H9 (cell line): ENCODE results near the gene BEST1. TPM values are rescaled to one million over a fixed set of nuclear protein-coding genes. Genes with fewer than 3 reads are reported as not detected.

Experiments
- DNase-seq: peaks from one replicate; pipeline ENCODE4 v3.0.0-alpha.2; 2017
- H2AFZ ChIP-seq: one replicate; pipeline ENCODE4 v1.6.1; 2013; ENCODE audit warnings: mild to moderate bottlenecking, low read length, control low read depth, moderate library complexity
- H2AK5ac ChIP-seq: 2 replicates; pipeline ENCODE4 v1.6.1; 2013; ENCODE audit warnings: low read length, control low read depth, mixed read lengths; ENCODE audit not compliant: insufficient read length
- H2BK120ac ChIP-seq: one replicate; pipeline ENCODE4 v1.6.1; 2013; ENCODE audit warnings: low read depth, mild to moderate bottlenecking, low read length, control low read depth, inconsistent platforms; ENCODE audit not compliant: poor library complexity, severe bottlenecking
- H2BK12ac ChIP-seq: 2 replicates; pipeline ENCODE4 v1.6.1; 2013; ENCODE audit warnings: low read length, control low read depth, mixed read lengths, low read depth; ENCODE audit not compliant: insufficient read length
- H2BK15ac ChIP-seq: 2 replicates; pipeline ENCODE4 v1.6.1; 2013; ENCODE audit warnings: low read depth, low read length, control low read depth
- H2BK20ac ChIP-seq: one replicate; pipeline ENCODE4 v1.6.1; 2013; ENCODE audit warnings: low read depth, mild to moderate bottlenecking, low read length, control low read depth, inconsistent platforms; ENCODE audit not compliant: poor library complexity, severe bottlenecking
- H2BK5ac ChIP-seq: 2 replicates; pipeline ENCODE4 v1.6.1; 2013; ENCODE audit warnings: low read length, control low read depth, mixed read lengths; ENCODE audit not compliant: insufficient read length
- H3K14ac ChIP-seq: 2 replicates; pipeline ENCODE4 v1.6.1; 2013; ENCODE audit warnings: low read length, control low read depth; ENCODE audit not compliant: insufficient read depth
- H3K18ac ChIP-seq: 2 replicates; pipeline ENCODE4 v1.6.1; 2013; ENCODE audit warnings: low read depth, mild to moderate bottlenecking, mixed read lengths, low read length, control low read depth; ENCODE audit not compliant: insufficient read length
- H3K23ac ChIP-seq: 2 replicates; pipeline ENCODE4 v1.6.1; 2013; ENCODE audit warnings: low read length, control low read depth, mixed read lengths, low read depth; ENCODE audit not compliant: insufficient read length
- H3K23me2 ChIP-seq: 2 replicates; pipeline ENCODE4 v1.6.1; 2013; ENCODE audit warnings: low read depth, mild to moderate bottlenecking, mixed read lengths, low read length, control low read depth; ENCODE audit not compliant: insufficient read length, poor library complexity, severe bottlenecking
- H3K27ac ChIP-seq: 2 replicates; pipeline ENCODE4 v1.5.1; 2013; ENCODE audit warnings: low read length, control low read depth, mixed read lengths, low read depth; ENCODE audit not compliant: insufficient read length
- H3K27me3 ChIP-seq: 2 replicates; pipeline ENCODE4 v1.6.1; 2013; ENCODE audit warnings: low read length, control low read depth, inconsistent platforms; ENCODE audit not compliant: insufficient read depth
- H3K4ac ChIP-seq: 2 replicates; pipeline ENCODE4 v1.6.1; 2013; ENCODE audit warnings: low read depth, mild to moderate bottlenecking, control low read depth, inconsistent platforms, low read length, moderate library complexity
- H3K4me1 ChIP-seq: 2 replicates; pipeline ENCODE4 v1.6.1; 2013; ENCODE audit warnings: low read length, control low read depth, inconsistent platforms; ENCODE audit not compliant: insufficient read depth
- H3K4me2 ChIP-seq: 2 replicates; pipeline ENCODE4 v1.6.1; 2013; ENCODE audit warnings: low read length, control low read depth, mixed read lengths; ENCODE audit not compliant: insufficient read length, insufficient read depth
- H3K56ac ChIP-seq: 2 replicates; pipeline ENCODE4 v1.6.1; 2013; ENCODE audit warnings: low read depth, mild to moderate bottlenecking, mixed read lengths, low read length, control low read depth; ENCODE audit not compliant: insufficient read length
- H3K79me1 ChIP-seq: 2 replicates; pipeline ENCODE4 v1.6.1; 2013; ENCODE audit warnings: low read depth, mild to moderate bottlenecking, moderate library complexity, low read length, control low read depth, inconsistent platforms; ENCODE audit not compliant: insufficient read depth, poor library complexity, severe bottlenecking
- H3K79me2 ChIP-seq: 2 replicates; pipeline ENCODE4 v1.6.1; 2013; ENCODE audit warnings: low read length, control low read depth, inconsistent platforms; ENCODE audit not compliant: insufficient read depth
- H3K9ac ChIP-seq: 2 replicates; pipeline ENCODE4 v1.6.1; 2013; ENCODE audit warnings: low read length, control low read depth, mixed read lengths; ENCODE audit not compliant: insufficient read length; ENCODE audit errors: extremely low read depth
- H3K9me3 ChIP-seq: one replicate; pipeline ENCODE4 v1.6.1; 2013; ENCODE audit warnings: low read depth, low read length, inconsistent platforms; ENCODE audit not compliant: control insufficient read depth
- H3T11ph ChIP-seq: one replicate; pipeline ENCODE4 v1.6.1; 2013; ENCODE audit warnings: mild to moderate bottlenecking, low read length, control low read depth, inconsistent platforms
- H4K20me1 ChIP-seq: one replicate; pipeline ENCODE4 v1.6.1; 2013; ENCODE audit not compliant: control insufficient read depth, insufficient read length, insufficient read depth
- H4K5ac ChIP-seq: 2 replicates; pipeline ENCODE4 v1.6.1; 2013; ENCODE audit warnings: low read depth, mild to moderate bottlenecking, mixed read lengths, low read length, control low read depth; ENCODE audit not compliant: insufficient read length
- H4K8ac ChIP-seq: replicated peaks from 2 replicates; pipeline ENCODE4 v1.6.1; 2013; ENCODE audit warnings: low read length, control low read depth, mixed read lengths, low read depth; ENCODE audit not compliant: insufficient read length
- H4K91ac ChIP-seq: 2 replicates; pipeline ENCODE4 v1.6.1; 2013; ENCODE audit warnings: low read depth, mild to moderate bottlenecking, moderate library complexity, mixed read lengths, low read length, control low read depth; ENCODE audit not compliant: insufficient read length
- H3K27ac Mint-ChIP-seq, 3 experiments: 2 replicates in 2 of 3; 3 replicates in 1 of 3; pipeline ENCODE4 v1.8.0; 2020 to 2021; ENCODE audit warnings: mixed read lengths in 3 of 3, mild to moderate bottlenecking in 1 of 3, moderate library complexity in 1 of 3
- H3K27me3 Mint-ChIP-seq: 2 replicates; pipeline ENCODE4 v1.8.0; 2021; ENCODE audit warnings: low read depth, mild to moderate bottlenecking, moderate library complexity, mixed read lengths
- H3K36me3 Mint-ChIP-seq, 3 experiments: 2 replicates in 2 of 3; 3 replicates in 1 of 3; pipeline ENCODE4 v1.8.0; 2020 to 2021; ENCODE audit warnings: low read depth in 3 of 3, mixed read lengths in 3 of 3; ENCODE audit not compliant: insufficient read depth in 1 of 3
- H3K4me1 Mint-ChIP-seq, 2 experiments: 2 replicates each; pipeline ENCODE4 v1.8.0; 2020; ENCODE audit warnings: mixed read lengths in 2 of 2
- H3K4me3 Mint-ChIP-seq, 2 experiments: 2 replicates in 1 of 2; 3 replicates in 1 of 2; pipeline ENCODE4 v1.8.0; 2020 to 2021; ENCODE audit warnings: mild to moderate bottlenecking in 2 of 2, mixed read lengths in 2 of 2, moderate library complexity in 1 of 2
- H3K9me3 Mint-ChIP-seq, 2 experiments: 2 replicates in 1 of 2; 3 replicates in 1 of 2; pipeline ENCODE4 v1.8.0; 2020; ENCODE audit warnings: mild to moderate bottlenecking in 2 of 2, mixed read lengths in 2 of 2, moderate library complexity in 1 of 2
- WGBS: extraction: QIAGEN DNeasy Blood & Tissue Kit; methylation state at CpG from one replicate; pipeline ENCODE4 v1.1.7; 2013; ENCODE audit warnings: missing lambda C conversion rate, low lambda C conversion rate, mixed read lengths; ENCODE audit not compliant: insufficient read length; ENCODE audit errors: extremely low coverage; 5-methylcytosine and 5-hydroxymethylcytosine counted together
- long read RNA-seq: library from polyadenylated mRNA; unstranded; transcript quantifications from one replicate; pipeline ENCODE4 v2.0.0, GENCODE V29; 2020
- total RNA-seq: library from RNA; stranded (reverse); gene quantifications from 2 replicates; pipeline ENCODE4 v1.2.1, GENCODE V29; 2021
- TF ChIP-seq, protein P1 (sequence below): fragments of 200-600 bp; sonication (generic); conservative IDR thresholded peaks from 3 replicates; pipeline ENCODE4 v1.8.0; 2021; ENCODE audit warnings: antibody characterized with exemption, mild to moderate bottlenecking

The BEST1 gene
- 0.18 and 0.24 TPM in 2 replicates for total RNA-seq
- long read RNA-seq, partial matches to known transcripts: 0 of 1 reads
- long read RNA-seq, other reads (novel, unspliced or antisense): 1 of 1 reads

- H2BK120ac ChIP-seq: peak within 1 kb of the TSS; percentile 40
- H3K79me1 ChIP-seq: no peaks in the 10 kb centered on the region
- Mint-ChIP-seq H3K36me3 (no peaks in the 10 kb centered on the region), H3K27me3 (peaks cover 15% of the 10 kb centered on the region), H3K27ac (peak within 1 kb of the TSS in 2 of 3 experiments; percentile 62 to 85; a peak in 3 of 7 replicates), H3K4me1 (peaks cover 0 to 21% of the 10 kb centered on the region in 2 experiments; a peak in 3 of 4 replicates), H3K4me3 (peak within 1 kb of the TSS in 1 of 2 experiments; percentile 55; a peak in 1 of 5 replicates), H3K9me3 (no peaks in the 10 kb centered on the region; a peak in 1 of 5 replicates)
- DNase-seq: no peak
- H3K27ac ChIP-seq: no peak within 1 kb of the TSS
- no peak within 1 kb of the TSS for H2BK12ac ChIP-seq
- H3K4me2 ChIP-seq: no peak within 1 kb of the TSS
- TF ChIP-seq, protein P1, sequence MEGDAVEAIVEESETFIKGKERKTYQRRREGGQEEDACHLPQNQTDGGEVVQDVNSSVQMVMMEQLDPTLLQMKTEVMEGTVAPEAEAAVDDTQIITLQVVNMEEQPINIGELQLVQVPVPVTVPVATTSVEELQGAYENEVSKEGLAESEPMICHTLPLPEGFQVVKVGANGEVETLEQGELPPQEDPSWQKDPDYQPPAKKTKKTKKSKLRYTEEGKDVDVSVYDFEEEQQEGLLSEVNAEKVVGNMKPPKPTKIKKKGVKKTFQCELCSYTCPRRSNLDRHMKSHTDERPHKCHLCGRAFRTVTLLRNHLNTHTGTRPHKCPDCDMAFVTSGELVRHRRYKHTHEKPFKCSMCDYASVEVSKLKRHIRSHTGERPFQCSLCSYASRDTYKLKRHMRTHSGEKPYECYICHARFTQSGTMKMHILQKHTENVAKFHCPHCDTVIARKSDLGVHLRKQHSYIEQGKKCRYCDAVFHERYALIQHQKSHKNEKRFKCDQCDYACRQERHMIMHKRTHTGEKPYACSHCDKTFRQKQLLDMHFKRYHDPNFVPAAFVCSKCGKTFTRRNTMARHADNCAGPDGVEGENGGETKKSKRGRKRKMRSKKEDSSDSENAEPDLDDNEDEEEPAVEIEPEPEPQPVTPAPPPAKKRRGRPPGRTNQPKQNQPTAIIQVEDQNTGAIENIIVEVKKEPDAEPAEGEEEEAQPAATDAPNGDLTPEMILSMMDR: no peak
- H3K23me2 ChIP-seq: peaks cover 4% of the 10 kb centered on the region
- H3K27me3 ChIP-seq: no peaks in the 10 kb centered on the region
- no peaks in the 10 kb centered on the region for H3K9me3 ChIP-seq
- H3K56ac ChIP-seq: no peak within 1 kb of the TSS
- peak within 1 kb of the TSS; percentile 56 for H3K18ac ChIP-seq
- H3K14ac ChIP-seq: peak within 1 kb of the TSS; percentile 48; the same call in 1 of the 2 replicates
- no peak within 1 kb of the TSS for H3K23ac ChIP-seq
- H2AFZ ChIP-seq: no peak within 1 kb of the TSS
- H4K5ac ChIP-seq: no peak within 1 kb of the TSS
- H4K20me1 ChIP-seq: no peaks in the 10 kb centered on the region
- H3K4ac ChIP-seq: no peak within 1 kb of the TSS; the same call in 1 of the 2 replicates
- no peak within 1 kb of the TSS for H2AK5ac ChIP-seq
- H3K4me1 ChIP-seq: no peaks in the 10 kb centered on the region; the same call in 1 of the 2 replicates
- H2BK20ac ChIP-seq: no peak within 1 kb of the TSS
- no peak within 1 kb of the TSS for H4K91ac ChIP-seq
- H4K8ac ChIP-seq: no peak within 1 kb of the TSS
- no peak within 1 kb of the TSS for H2BK15ac ChIP-seq
- H3K9ac ChIP-seq: no peak within 1 kb of the TSS
- WGBS: no CpG with 5 or more reads among the region's 8 CpGs
- H3T11ph ChIP-seq: no peak within 1 kb of the TSS
- H3K79me2 ChIP-seq: no peaks in the 10 kb centered on the region
- no peak within 1 kb of the TSS for H2BK5ac ChIP-seq
Measured at GRCh38 chr11:61950035-61950547, at the start of gene BEST1. Gene BEST1 (plus strand): TSS chr11:61950351. CDS start chr11:61951807, 1,456 bp downstream.
